SK-N-MC (cell line): Measurements from ENCODE around the gene TRPM5.

Experiments
- EZH2 ChIP-seq: fragments of 200-600 bp; sonication (generic); IDR thresholded peaks from one replicate; pipeline ENCODE4 v1.6.1; 2017; ENCODE audit warnings: antibody characterized with exemption
- POLR2AphosphoS5 ChIP-seq: IDR thresholded peaks from 2 replicates; pipeline ENCODE4 v1.6.1; 2012; ENCODE audit warnings: mild to moderate bottlenecking, low read depth, low read length, borderline replicate concordance

- no peak for TF ChIP-seq EZH2
- TF ChIP-seq POLR2AphosphoS5: no peak
These were observed 40.3 kb upstream of the TRPM5 start for GRCh38 chr11:2484576-2485125.
